B cell (primary cell): ENCODE measurements around the gene KRTAP5-7. TPM values are rescaled to one million over a fixed set of nuclear protein-coding genes. Genes with fewer than 3 reads are reported as not detected.

Experiments used
- ATAC-seq: fragments of 200-7000 bp; cut with Tn5 transposase; one replicate; pipeline ENCODE4 v1.10.0; 2021; ENCODE audit warnings: low read depth, mild to moderate bottlenecking, moderate number of reproducible peaks, moderate library complexity
- CTCF ChIA-PET: fragments of 350-600 bp; sonication (Branson Sonifier 250); formaldehyde crosslinking; loops from one replicate; lab custom pipeline; 2021; ENCODE audit warnings: antibody characterized with exemption, inconsistent platforms; lab: Charles Lee
- POLR2A ChIA-PET: fragments of 350-600 bp; sonication (Branson Sonifier 250); formaldehyde crosslinking; loops from one replicate; lab custom pipeline; 2021; ENCODE audit warnings: antibody characterized with exemption; lab: Charles Lee
- DNase-seq: peaks from one replicate; pipeline ENCODE4 v3.0.0; 2013
- H2AFZ ChIP-seq: 2 replicates; pipeline ENCODE4 v1.6.1; 2012; ENCODE audit warnings: mild to moderate bottlenecking, low read depth, low read length; ENCODE audit not compliant: insufficient read depth, poor library complexity, severe bottlenecking
- H3K27ac ChIP-seq, 2 donors: 1 replicate in 1 of 2; 2 replicates in 1 of 2; pipeline ENCODE4 v1.5.1; 2012 to 2013; ENCODE audit warnings: low read length in 2 of 2, mild to moderate bottlenecking in 2 of 2, moderate library complexity in 1 of 2
- H3K27me3 ChIP-seq, 4 experiments: fragments of 200-600 bp in 1 of 4; sonication (generic) in 1 of 4; replicated peaks in 1 of 4; 1 replicate in 2 of 4; 2 replicates in 2 of 4; pipeline versions ENCODE4 v1.6.1 to v1.7.0; 2013 to 2016; ENCODE audit warnings: low read length in 3 of 4, mild to moderate bottlenecking in 2 of 4, mixed read lengths in 1 of 4, moderate library complexity in 1 of 4; ENCODE audit not compliant: insufficient read depth in 4 of 4, control insufficient read depth in 3 of 4; ENCODE audit errors: control extremely low read depth in 1 of 4
- H3K36me3 ChIP-seq, 2 experiments: replicated peaks in 1 of 2; 1 replicate in 1 of 2; 2 replicates in 1 of 2; pipeline versions ENCODE4 v1.6.1 to v1.7.1; 2013; ENCODE audit warnings: low read length in 1 of 2; ENCODE audit not compliant: insufficient read depth in 2 of 2, control insufficient read depth in 1 of 2; ENCODE audit errors: control extremely low read depth in 1 of 2, extremely low read depth in 1 of 2
- H3K4me1 ChIP-seq, 2 donors: fragments of 200-600 bp in 1 of 2; sonication (generic) in 1 of 2; 1 replicate in 1 of 2; 2 replicates in 1 of 2; pipeline versions ENCODE4 v1.5.1 to v1.6.1; 2013 to 2017; ENCODE audit warnings: low read length in 2 of 2; ENCODE audit not compliant: control insufficient read depth in 2 of 2, insufficient read depth in 2 of 2
- H3K4me2 ChIP-seq: replicated peaks from 2 replicates; pipeline ENCODE3; 2012; ENCODE audit warnings: mild to moderate bottlenecking, low read depth, low read length; ENCODE audit not compliant: poor library complexity, severe bottlenecking
- H3K4me3 ChIP-seq, 5 experiments: fragments of 200-600 bp in 1 of 5; sonication (generic) in 1 of 5; 1 replicate in 3 of 5; 2 replicates in 2 of 5; pipeline versions ENCODE4 v1.5.1 to v1.7.0; 2011 to 2016; ENCODE audit warnings: low read length in 4 of 5, mild to moderate bottlenecking in 4 of 5, low read depth in 2 of 5, control low read depth in 1 of 5, moderate library complexity in 1 of 5; ENCODE audit not compliant: insufficient read depth in 1 of 5; ENCODE audit errors: control extremely low read depth in 1 of 5, extremely low read depth in 1 of 5
- H3K79me2 ChIP-seq: fragments of 200-600 bp; sonication (generic); one replicate; pipeline ENCODE4 v1.6.0; 2016; ENCODE audit warnings: low read length; ENCODE audit not compliant: control insufficient read depth, insufficient read depth
- H3K9ac ChIP-seq: fragments of 200-600 bp; sonication (generic); 2 replicates; pipeline ENCODE4 v1.6.1; 2017; ENCODE audit warnings: mild to moderate bottlenecking, low read length, moderate library complexity
- H3K9me3 ChIP-seq, 3 donors: one replicate each; pipeline versions ENCODE4 v1.6.1 to v1.7.1; 2013; ENCODE audit warnings: low read length in 2 of 3; ENCODE audit not compliant: control insufficient read depth in 2 of 3, insufficient read depth in 1 of 3; ENCODE audit errors: control extremely low read depth in 1 of 3
- H4K20me1 ChIP-seq: 2 replicates; pipeline ENCODE4 v1.6.0; 2012; ENCODE audit warnings: mild to moderate bottlenecking, low read length; ENCODE audit not compliant: insufficient read depth, control insufficient read depth, poor library complexity, severe bottlenecking
- H3K27ac Mint-ChIP-seq: one replicate; pipeline ENCODE4 v1.8.0; 2021; ENCODE audit warnings: mixed read lengths
- H3K27me3 Mint-ChIP-seq: one replicate; pipeline ENCODE4 v1.8.0; 2021; ENCODE audit warnings: mixed read lengths
- H3K4me1 Mint-ChIP-seq: one replicate; pipeline ENCODE4 v1.8.0; 2021; ENCODE audit warnings: mixed read lengths
- H3K4me3 Mint-ChIP-seq: one replicate; pipeline ENCODE4 v1.8.0; 2021; ENCODE audit warnings: mixed read lengths
- H3K9me3 Mint-ChIP-seq: one replicate; pipeline ENCODE4 v1.8.0; 2022; ENCODE audit warnings: mixed read lengths; ENCODE audit not compliant: insufficient read depth
- CTCF ChIP-seq: fragments of 200-600 bp; IDR thresholded peaks from one replicate; pipeline ENCODE4 v1.8.0; 2022; ENCODE audit warnings: antibody characterized with exemption, mild to moderate bottlenecking
- EZH2 ChIP-seq: IDR thresholded peaks from 2 replicates; pipeline ENCODE4 v1.6.1; 2012; ENCODE audit warnings: borderline replicate concordance, low read depth, mild to moderate bottlenecking, moderate library complexity, low read length; ENCODE audit not compliant: insufficient read depth, poor library complexity, severe bottlenecking
- WGBS: methylation state at CpG from one replicate; pipeline ENCODE4 v1.1.5; 2013; ENCODE audit warnings: missing lambda C conversion rate; ENCODE audit not compliant: insufficient coverage; 5-methylcytosine and 5-hydroxymethylcytosine counted together
- intact Hi-C: fragments of 100-400 bp; cut with micrococcal nuclease; formaldehyde crosslinking; loops from one replicate; pipeline ENCODE4 v1.10.0; 2022
- polyA plus RNA-seq: library from polyadenylated mRNA; depleted of rRNA; stranded (reverse); fragments of >200 nt; gene quantifications from 2 replicates; pipeline ENCODE4 v1.2.3, GENCODE V29; 2012
- total RNA-seq, 2 donors: library from RNA; stranded (reverse); fragments of 120-200 nt in 1 of 2; gene quantifications; 1 replicate in 1 of 2; 2 replicates in 1 of 2; pipeline versions ENCODE4 v1.2.3 to v1.2.4, GENCODE V29; 2013 to 2022

Gene KRTAP5-7
- total and polyA plus RNA-seq, 2 donors (not counting 1 experiment from before 2014, with no cell fraction given), result 0.10 to 0.59 TPM

GRCh38 chr11:71485063-71485399, 42.0 kb upstream of the KRTAP5-7 start:
- Histone ChIP-seq H3K36me3 (peaks cover 1 to 73% of the 10 kb centered on the region in 2 experiments), H3K27me3 (no peaks in the 10 kb centered on the region), H3K9me3 (no peaks in the 10 kb centered on the region), H3K4me3 (no peak overlapping the region), H3K27ac (no peak overlapping the region), H3K79me2 (no peaks in the 10 kb centered on the region), H3K4me1 (no peaks in the 10 kb centered on the region), H3K4me2 (no peak overlapping the region), H3K9ac (no peak overlapping the region), H2AFZ (no peak overlapping the region), H4K20me1 (no peaks in the 10 kb centered on the region)
- no peak for TF ChIP-seq CTCF
- TF ChIP-seq EZH2, result no peak
- 95% methylated on average over 6 of the region's 6 CpGs for WGBS
- DNase-seq, result no peak
- intact Hi-C loops, result no loop called here
- no peak for ATAC-seq
- no peak overlapping the region for H3K4me3 Mint-ChIP-seq
- H3K27ac Mint-ChIP-seq, result no peak overlapping the region
- ChIA-PET CTCF (no interaction called here), POLR2A (no interaction called here)
- no peaks in the 10 kb centered on the region for H3K27me3 Mint-ChIP-seq
- no peaks in the 10 kb centered on the region for H3K9me3 Mint-ChIP-seq
- no peaks in the 10 kb centered on the region for H3K4me1 Mint-ChIP-seq

- ATAC-seq (no peak), DNase-seq (no peak)
- intact Hi-C loops, result no loop called here
- Histone ChIP-seq H3K4me2 (no peak overlapping the region), H2AFZ (no peak overlapping the region), H3K27ac (no peak overlapping the region), H3K9ac (no peak overlapping the region), H3K4me1 (no peaks in the 10 kb centered on the region), H3K4me3 (no peak overlapping the region), H3K9me3 (no peaks in the 10 kb centered on the region), H3K27me3 (no peaks in the 10 kb centered on the region), H3K36me3 (peaks cover 1 to 72% of the 10 kb centered on the region in 2 experiments), H3K79me2 (no peaks in the 10 kb centered on the region), H4K20me1 (no peaks in the 10 kb centered on the region)
- no peaks in the 10 kb centered on the region for H3K9me3 Mint-ChIP-seq
- ChIA-PET POLR2A (no interaction called here), CTCF (no interaction called here)
- no peak overlapping the region for H3K27ac Mint-ChIP-seq
- no peaks in the 10 kb centered on the region for H3K27me3 Mint-ChIP-seq
- no peaks in the 10 kb centered on the region for H3K4me1 Mint-ChIP-seq
- 98% methylated on average over 18 of the region's 18 CpGs for WGBS
- no peak for TF ChIP-seq EZH2
- TF ChIP-seq CTCF, result no peak
- H3K4me3 Mint-ChIP-seq, result no peak overlapping the region
Observed at GRCh38 chr11:71485466-71485865, 41.6 kb upstream of the KRTAP5-7 start.
